GM18511 (cell line): ENCODE measurements around the gene JDP2.
"Not testable (repeated sequence)": the region's sequence is repeated elsewhere in the genome, so short reads cannot be mapped to it uniquely, and the experiment has no call there.

Experiments used
- ATAC-seq: cut with Tn5 transposase; IDR thresholded peaks from one replicate; pipeline ENCODE4 v1.9.1; 2021; ENCODE audit warnings: mild to moderate bottlenecking, moderate library complexity; ENCODE audit not compliant: unreplicated experiment

Gene JDP2

DNA sequence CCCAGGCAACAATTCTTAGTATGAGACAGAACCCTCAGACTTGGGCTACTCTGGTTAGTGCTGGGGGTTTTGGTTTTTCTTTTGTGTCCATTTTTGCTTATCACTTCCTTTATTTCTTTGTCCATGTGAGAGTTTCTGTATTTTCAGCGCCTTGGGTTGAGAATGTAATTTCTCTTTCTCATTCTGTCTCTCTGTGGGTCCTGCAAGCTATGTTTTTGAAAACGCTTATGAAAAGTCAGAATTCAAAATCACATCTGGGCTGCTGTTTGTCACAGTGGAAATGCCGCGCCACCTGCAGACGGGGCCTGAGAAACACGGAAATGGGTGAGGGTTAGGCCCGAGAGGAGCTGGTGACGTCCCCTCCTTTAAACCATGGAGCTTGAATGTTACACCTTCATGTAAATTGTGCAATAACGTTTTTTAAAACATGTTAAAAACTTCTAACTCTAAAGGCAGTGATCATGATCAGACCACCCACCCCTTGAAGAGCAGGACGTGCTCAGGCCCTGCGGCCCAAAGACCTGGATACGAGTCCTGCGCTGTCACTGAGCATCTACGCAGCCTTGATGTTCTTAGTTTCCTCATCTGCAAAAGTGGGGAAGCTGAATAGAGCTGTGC, 26.1 kb downstream of the JDP2 start:
- ATAC-seq, result no peak

DNA sequence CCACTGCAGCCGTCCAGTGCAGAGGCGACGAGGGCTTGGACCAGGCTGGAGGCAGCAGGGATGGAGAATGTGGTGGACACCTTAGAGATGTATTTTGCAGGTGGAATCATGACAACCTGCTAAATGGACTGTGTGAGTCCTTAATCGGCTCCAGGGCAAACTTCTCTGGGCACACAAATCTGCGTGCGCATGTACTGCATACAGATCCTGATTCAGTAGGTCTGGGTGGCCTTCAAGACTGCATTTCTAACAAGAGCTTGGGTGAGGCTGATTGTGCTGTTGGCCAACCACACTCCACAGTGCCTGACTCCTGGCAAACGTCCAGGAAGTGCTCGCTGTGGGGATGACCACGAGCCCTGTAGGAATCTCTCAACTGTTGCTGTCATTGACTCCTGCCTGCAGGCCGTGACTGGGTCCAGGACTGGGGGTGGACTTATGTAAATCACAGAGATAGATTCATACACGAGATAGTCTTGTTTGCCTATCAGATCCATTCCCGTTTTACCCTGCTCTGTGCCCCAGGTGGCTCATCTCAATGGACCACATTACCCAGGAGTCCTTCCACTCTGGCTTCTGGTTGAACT, 27.2 kb downstream of the JDP2 start:
- no peak for ATAC-seq

DNA sequence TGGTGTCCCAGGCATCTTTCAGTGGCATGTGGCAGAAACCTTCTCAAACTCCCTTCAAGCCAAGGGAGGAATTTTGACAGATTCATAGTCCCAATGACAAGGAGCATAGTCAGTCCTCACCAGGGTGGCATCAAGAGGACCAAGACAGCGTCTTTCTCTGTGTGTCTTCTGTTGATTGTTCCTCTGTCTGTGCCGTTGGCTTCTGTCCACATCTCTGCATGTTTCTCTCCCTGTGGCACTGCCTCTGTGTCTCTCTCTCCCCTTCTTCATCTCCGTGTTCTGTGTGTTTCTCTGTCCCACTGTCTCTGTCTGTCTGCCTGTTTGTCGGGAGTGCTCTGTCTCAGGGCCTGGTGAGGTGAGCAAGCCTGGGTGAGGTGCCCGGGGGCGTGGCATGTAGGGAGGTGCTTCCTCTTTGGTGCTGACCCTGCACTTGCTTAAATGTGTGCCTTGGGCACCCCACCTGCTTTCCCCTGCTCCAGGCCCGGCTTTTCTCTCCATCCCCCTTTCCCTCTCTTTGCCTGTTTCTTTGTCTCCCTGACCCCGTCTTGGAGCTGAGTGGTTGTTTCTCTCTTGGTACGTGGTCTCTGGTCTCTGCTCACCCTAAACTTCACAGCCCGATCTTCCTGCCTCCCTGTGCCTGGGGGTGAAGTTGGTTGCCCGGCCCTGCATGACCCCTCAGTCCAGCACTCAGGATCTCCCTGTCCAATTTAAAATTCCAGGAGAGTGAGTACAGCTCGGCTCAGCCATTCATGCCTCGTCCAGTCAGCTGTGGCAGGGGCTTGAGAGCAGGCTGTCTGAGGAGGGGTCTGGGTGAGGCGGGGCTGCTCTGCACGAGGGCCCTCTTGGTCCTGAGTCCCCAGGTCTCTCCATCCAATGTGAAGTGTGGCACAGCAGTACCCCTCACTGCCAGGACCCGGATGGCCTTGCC, 28.5 kb downstream of the JDP2 start:
- no peak for ATAC-seq

DNA sequence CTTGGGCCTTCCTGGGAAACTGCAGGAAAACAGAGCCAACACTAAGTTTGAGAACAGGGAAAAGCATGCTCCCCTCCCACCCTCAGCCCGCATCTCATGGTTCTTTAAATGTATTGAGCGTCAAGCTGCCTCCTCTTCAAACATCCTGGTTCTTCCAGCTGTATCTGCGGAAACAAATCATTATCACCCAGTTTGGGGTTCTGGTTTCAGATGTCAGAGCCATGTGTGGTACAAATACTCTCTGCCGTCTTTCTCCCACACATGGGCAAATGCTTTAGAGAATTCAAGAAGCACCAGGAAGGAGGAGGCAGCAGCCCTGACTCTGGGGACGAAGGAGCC, 29.1 kb downstream of the JDP2 start:
- ATAC-seq, result no peak

DNA sequence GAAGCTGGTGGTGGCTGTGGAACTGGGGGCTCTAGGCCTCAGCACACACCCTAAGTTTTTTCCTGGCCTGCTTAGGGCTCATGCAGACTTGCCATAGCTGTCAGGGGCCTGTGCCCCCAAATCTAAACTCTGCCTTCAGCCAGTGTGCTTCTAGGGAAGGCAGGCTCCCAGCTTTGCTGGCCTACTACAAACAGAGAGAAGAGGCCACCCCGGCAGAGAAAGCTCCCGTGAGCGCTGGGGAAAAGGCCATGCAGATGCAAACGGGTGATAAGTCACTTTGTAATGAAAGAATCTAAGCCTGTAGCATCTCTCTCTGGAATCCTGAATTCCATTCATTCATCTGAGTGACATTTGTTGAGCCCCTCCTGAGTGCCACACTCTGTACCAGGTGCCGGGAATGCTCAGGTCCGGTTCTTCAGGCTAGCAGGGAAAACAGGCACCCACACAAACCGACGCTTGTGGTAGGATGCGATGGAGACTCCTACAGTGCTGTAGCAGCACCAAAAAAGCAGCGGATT, 29.9 kb downstream of the JDP2 start:
- ATAC-seq, result no peak

DNA sequence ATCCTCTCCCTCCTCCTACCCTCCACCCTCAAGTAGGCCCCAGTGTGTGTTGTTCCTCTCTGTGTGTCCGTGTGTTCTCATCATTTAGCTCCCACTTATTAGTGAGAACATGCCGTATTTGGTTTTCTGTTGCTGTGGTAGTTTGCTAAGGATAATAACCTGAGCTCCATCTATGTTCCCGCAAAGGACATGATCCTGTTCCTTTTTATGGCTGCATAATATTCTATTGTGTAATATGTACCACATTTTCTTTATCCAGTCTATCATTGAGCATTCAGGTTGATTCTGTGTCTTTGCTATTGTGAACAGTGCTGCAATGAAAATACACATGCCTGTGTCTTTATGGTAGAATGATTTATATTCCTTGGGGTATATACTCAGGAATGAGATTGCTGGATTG, 30.5 kb downstream of the JDP2 start:
- ATAC-seq, result no peak

DNA sequence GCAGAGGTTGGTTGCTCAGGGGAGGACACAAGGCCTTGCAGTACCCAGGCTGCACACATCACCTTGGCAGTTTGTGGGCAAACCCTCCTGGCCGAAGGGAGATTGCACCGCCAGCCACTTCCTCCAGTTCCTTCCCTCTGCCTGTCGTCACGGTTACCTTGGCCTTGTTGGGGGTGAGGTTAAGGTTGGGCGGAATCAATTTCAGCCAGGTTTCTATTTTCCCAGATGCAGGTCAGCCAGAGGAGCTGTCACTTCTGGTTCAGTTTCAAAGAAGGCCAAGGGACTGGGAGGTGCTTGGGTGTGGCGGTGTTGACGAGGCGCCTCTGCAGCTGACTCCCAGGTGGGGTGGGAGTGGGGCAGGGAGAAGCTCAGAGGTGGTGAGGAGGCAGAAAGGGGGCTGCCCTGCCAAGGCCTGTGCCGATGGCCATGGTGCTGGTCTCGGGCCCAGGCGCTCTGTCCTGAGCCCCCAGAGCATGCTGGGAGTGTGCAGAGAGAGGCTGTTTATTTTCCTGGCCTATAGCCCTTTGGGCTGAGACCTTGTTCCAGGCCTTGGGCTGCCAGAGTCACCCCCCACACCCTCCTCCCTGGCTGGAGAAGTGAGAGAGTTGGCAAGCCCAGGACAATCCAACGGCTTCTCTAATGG, 31.4 kb downstream of the JDP2 start:
- ATAC-seq, result no peak

DNA sequence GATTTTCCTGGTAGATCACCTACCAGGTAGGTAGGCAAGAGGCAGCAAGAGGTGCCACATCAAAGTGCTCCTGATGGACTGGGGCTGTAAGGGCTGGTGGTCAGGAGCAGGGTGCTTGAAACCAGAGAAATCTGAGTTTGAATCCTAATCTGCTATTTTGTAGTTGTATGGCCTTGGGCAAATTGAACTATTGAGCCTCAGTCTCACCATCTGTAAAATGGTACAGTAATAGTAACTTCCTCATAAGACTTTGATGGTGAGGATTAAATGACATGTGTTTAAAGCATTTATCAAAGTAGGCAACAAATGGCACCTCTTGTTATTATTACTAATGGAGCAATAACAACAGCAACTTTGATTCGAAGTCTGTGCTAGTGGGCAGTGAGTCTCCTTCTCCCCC, 32.0 kb downstream of the JDP2 start:
- ATAC-seq, result no peak

DNA sequence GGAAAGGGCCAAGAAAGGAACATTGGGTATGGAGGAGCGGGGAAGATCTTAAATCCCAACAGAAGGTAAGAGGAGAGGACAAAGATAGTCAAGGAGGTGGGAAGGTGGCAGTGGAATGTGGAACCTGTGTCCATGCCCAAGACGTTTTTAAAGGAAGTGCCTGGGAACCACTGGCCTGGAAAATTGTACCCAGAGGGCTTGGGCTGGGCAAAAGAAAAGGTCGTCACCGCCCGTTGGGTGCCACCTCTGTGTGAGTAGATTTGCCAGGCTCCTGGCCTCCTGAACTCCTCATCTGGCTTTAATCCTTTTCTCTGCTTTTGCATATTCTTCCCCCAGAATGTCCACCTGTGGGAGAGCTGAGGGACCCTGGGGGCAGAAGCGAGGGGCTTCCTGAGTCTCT, 32.6 kb downstream of the JDP2 start:
- no peak for ATAC-seq

DNA sequence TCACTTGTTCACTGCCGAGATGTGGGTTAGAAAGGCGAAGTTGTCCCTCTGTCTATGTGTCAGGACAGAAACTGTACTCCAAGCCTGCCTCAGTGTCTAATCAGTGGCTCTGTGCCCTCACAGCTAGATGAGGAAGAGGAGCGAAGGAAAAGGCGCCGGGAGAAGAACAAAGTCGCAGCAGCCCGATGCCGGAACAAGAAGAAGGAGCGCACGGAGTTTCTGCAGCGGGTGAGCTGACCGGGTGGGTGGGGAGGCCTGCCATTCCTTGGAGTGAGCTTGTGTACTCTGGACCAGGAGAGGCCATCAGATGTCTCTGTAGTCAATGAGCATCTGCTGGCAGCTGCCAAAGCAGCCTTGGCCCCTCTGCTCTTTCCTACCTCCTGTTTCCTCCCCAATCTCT, 33.5 kb downstream of the JDP2 start:
- ATAC-seq, result no peak

DNA sequence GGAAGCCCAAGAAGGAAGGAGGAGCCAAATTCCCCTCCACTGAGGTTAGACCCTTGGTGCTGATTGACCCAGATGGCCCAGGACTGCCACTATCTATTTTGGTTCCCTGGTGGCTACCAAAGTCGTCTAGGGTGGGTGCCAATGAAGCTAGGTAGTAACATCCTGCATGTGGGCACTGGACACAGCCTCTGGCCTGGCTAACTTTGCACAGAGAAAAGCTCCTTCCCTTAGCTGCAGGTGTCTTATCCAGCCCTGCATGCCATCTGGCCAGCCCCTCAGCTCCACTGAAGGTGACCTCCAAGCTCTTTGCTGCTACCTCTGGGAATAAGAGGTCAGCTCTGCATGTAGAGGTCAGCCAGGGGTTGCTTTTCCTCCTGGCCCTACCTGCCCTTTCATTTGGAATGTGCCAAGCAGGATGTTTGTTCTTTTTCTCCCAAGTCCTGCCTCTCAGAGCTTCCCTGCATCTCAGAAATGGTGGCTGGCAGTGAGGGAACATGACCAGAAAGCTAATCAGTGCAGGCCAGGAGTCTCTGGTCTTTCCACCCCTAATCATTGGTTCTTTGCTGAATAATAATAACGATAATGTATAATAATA, 34.0 kb downstream of the JDP2 start:
- no peak for ATAC-seq

DNA sequence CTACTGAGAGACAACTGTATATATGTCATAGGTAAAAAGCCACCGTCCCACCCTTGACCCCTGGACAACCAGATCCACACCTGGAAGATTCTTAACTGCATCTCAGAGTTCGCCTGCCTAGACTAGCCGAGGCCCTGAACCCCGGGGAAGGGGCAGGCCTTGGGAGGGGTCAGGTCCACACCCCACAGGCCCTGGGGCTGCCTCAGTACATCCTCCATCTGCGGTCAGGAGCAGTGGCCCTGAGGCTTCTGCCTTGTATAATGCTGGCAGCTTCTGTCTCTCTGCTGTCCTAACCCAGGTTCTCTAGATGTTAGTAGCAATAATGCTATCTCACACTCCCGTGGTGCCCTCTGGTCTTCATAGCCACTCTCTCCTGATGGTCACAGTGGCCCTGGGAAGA, 36.8 kb downstream of the JDP2 start:
- no peak for ATAC-seq

DNA sequence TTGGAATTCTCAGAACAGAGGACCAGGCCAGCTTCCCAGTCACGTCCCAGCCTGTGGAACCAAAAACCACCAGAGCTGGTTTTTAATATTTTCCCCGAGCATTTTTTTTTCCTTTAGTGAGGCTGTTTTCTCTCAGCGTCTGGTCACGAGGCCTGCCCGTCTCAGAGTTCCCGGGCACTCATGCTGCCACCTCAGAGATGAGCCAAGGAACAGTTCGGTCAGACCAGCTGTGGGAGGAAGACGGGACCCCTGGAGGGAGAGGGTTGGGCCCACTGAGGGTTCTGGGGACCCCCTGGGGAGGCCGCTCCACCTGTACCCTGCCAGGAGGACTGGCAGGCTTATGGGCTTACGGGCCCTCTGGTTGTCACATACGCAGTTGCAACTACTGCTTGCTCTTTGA, 39.9 kb downstream of the JDP2 start:
- ATAC-seq, result no peak

DNA sequence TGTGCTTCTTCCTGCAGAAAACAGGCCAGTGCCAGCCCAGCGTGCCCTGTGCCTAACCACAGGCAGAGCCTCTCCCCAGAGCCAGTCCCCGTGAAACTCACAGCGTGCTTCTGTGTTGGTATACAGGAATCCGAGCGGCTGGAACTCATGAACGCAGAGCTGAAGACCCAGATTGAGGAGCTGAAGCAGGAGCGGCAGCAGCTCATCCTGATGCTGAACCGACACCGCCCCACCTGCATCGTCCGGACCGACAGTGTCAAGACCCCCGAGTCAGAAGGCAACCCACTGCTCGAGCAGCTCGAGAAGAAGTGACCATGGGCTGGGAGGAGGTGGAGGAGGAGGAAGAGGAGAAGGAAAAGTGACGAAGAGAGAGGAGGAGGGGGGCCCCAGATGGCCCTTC, 41.3 kb downstream of the JDP2 start:
- no peak for ATAC-seq

DNA sequence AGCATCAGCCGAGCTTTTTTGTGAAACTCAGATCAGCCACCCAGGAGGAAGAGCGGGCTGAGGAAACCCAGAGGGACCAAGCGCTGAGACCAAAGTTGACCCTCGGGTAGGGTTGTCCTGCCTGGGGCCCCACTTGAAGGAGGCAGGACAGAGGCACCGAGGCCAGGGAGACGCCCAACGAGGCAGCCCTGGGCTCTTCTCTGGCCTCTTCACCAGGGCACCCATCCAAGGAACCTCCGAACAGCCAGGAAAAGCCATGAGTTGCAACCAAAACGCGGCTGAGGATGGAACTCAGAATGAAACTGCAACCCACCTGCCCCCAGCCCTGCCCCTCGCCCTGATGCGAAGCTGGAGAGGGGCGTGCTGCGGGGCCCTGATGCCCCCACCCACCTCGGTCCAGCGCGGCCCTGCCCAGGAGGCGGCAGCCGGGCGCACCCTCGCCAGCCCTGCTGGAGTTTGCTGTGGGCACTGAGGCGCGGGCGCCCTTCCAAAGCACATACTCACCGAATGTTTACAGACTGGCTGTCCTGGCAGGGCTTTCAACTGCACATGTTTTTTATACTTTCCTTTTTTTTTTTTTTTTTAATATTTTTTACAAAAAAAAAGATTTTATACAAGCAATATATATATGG, 41.9 kb downstream of the JDP2 start:
- ATAC-seq, result no peak

DNA sequence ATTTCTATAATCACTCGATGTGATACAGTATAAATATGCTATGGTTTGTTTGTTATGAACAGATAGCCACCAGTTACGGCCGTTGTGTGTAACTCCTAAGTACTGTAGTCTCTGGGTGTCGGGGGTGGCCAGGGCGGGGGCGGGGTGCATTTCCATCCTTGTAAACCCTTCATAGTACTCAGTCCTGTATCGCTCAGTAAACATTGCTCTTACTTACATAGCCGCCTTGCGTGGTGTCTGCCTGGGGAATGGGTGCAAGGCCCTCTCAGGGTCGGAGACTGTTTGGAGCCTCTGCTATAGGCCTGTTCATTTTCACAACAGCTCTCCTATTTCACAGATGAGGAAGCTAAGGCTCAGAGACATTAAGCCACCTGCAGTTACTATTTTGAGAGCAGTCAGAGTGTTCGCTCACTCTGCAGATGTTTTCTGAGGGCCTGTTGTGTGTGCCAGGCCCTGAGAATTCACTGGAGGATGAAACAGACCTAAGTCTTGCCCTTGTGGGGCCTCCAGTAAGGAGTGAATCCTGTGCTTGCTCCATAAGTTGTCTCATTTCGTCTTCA, 42.5 kb downstream of the JDP2 start:
- ATAC-seq, result no peak

DNA sequence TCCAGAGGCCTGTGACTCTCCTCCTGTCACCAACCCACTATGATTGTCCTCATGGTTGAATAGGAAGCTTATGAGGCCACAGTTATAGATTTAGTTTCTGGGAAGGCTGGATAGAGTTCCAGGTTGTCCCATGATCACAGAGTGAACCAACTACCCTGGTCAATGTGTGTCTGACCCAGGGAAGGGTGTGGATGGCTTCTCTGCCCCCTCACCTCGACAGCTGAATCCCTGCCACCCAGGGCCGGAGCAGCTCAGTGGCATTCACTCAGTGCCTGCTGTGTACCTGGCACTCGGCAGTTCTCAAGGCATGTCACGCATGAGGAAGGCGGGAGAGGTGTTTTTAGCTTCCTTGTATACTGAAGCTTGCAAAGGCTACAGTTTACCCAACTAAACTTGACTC, 43.2 kb downstream of the JDP2 start:
- ATAC-seq, result no peak

DNA sequence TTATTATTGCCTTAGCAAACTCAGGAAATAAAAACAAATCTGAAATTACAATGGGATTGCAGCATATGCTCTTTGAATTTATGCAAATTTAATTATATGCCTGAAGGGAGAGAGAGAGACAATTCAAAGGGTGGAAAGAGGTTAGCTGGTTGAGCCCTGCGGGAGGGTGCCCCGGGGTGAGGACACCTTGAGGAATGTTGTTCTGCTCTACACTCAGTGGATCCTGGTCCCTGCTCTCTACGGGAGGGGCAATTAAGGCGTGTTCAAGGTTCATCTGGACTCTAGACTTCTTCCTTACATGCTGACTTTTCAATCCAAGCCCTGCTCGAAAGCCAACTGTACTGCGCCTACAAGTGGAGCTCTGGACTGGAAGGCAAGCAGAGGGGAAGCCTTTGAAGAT, 46.3 kb downstream of the JDP2 start:
- ATAC-seq, result not testable (repeated sequence)

DNA sequence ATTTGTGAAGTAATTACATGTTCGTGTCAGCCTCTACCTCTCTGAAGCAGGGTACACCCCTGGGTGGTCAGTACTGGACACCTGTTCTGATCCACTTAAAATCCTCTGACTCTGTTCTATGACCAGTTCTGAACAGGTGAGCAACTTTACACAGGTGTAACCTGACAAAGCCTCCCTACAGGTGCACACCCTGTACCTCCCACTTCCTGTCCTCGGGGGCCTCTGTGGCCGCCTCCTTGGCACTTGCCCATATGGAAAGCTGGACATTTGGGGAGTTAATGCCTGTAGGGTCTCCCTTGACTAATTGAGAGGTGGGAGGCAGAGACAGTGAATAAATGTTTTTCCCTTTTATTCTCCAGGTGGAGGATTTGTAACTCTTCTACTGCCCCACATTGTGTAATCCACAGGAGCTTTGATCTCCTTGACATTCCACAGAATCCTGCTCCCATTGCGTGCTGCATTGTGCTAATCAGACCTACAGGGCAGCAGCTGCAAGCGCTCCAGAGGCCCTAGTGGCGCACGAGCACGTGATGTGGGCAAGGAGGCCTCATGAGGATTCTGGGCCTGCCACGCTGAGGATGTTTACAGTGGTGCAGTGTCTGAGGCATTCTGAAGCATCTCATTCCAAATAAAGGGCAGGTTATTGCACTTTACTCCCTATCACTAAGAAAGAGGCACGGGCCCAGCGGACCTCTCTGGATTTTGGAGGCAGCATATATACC, 48.6 kb downstream of the JDP2 start:
- no peak for ATAC-seq

DNA sequence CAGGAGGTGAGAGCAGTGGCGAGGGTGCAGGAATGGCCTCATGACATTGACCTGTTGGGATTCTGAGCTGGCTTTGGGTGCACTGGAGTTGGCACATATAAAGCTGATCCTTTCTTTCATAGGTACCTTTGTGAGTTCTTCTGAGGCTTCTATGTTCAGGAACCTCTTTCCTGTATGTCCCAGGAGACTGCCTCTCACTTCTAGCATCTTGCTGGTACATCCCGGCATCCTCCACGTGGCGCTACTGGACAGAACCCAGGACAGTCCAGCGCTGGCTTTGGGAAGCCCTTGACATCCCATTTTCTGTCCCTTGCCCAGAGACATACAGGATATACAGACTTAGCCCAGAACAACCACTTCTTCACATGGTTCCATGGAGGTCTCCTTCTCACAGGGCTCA, 50.1 kb downstream of the JDP2 start:
- no peak for ATAC-seq
